ENCODE results near the gene HS3ST1. TPM values are rescaled to one million over a fixed set of nuclear protein-coding genes. Genes with fewer than 3 reads are reported as not detected.

The HS3ST1 gene
- total and polyA plus RNA-seq, 7 donors: 0.60 to 3.7 (median 1.6) TPM

DNA sequence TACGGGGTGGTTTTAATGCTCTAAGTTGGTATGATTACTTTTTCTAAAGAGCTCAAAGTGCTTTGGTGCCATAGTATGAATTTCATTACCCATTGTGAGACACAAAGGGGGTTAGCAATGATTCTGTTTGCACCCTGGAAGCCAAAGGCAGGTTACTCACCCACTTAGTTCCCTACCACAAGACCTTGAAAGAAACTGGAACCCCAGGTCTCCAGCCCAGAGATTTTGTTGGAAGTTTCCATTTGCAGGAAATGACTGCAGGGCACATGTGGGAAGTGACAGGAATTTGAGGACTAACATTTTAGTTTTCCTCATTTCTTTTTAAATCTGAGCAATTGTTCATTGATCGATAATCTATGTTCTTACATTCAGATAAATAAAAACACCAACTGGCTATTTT is 1.8 kb upstream of the HS3ST1 start:
- peaks cover 10 to 23% (median 19%) of the 10 kb centered on the region in 3 donors for H3K27me3 ChIP-seq
- TF ChIP-seq, protein P1, sequence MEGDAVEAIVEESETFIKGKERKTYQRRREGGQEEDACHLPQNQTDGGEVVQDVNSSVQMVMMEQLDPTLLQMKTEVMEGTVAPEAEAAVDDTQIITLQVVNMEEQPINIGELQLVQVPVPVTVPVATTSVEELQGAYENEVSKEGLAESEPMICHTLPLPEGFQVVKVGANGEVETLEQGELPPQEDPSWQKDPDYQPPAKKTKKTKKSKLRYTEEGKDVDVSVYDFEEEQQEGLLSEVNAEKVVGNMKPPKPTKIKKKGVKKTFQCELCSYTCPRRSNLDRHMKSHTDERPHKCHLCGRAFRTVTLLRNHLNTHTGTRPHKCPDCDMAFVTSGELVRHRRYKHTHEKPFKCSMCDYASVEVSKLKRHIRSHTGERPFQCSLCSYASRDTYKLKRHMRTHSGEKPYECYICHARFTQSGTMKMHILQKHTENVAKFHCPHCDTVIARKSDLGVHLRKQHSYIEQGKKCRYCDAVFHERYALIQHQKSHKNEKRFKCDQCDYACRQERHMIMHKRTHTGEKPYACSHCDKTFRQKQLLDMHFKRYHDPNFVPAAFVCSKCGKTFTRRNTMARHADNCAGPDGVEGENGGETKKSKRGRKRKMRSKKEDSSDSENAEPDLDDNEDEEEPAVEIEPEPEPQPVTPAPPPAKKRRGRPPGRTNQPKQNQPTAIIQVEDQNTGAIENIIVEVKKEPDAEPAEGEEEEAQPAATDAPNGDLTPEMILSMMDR (IDR thresholded peaks at IDR 0.05): no peak
- TF ChIP-seq POLR2A (IDR thresholded peaks at IDR 0.05) (no peak), POLR2AphosphoS5 (IDR thresholded peaks at IDR 0.05) (no peak), EP300 (IDR thresholded peaks at IDR 0.05) (no peak)
- no peak overlapping the region for H3K27ac ChIP-seq
- no peak for DNase-seq
- H3K36me3 ChIP-seq: no peaks in the 10 kb centered on the region
- intact Hi-C loops (cut with DNase I): no loop called here
- H3K9me3 ChIP-seq: no peaks in the 10 kb centered on the region
- no peak overlapping the region for H3K4me3 ChIP-seq
- peaks cover 0 to 29% (median 23%) of the 10 kb centered on the region in 4 donors for H3K4me1 ChIP-seq
- WGBS, 2 donors: 92 to 93% methylated on average over 2 of the region's 2 CpGs

DNA sequence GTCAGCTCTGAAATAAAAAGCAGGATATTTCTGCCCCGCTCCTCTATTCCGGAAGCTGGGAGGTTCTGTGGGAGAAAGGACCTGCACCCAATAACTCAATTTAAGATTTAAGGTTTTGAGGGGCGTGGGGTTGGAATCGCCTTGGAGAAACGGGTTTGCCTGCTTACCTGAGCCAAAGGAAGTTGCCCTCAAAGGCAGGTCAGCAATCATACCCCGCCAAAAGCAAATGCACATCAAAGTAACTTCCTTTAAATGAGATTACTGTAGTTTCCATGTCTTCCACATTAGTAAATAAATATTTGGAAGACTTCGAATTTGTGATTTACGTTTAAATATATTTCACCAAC is 978 bp upstream of the HS3ST1 start:
- H3K36me3 ChIP-seq: no peaks in the 10 kb centered on the region
- WGBS, 2 donors: 7 to 33% methylated on average over 8 of the region's 8 CpGs
- peaks cover 10 to 23% (median 19%) of the 10 kb centered on the region in 3 donors for H3K27me3 ChIP-seq
- peak overlapping the region in 1 of 4 donors; percentile 47 for H3K27ac ChIP-seq
- H3K4me3 ChIP-seq: peak overlapping the region in 3 of 4 donors; percentile 51 to 65 (median 62)
- H3K9me3 ChIP-seq: no peaks in the 10 kb centered on the region
- peaks cover 0 to 29% (median 23%) of the 10 kb centered on the region in 4 donors for H3K4me1 ChIP-seq
- DNase-seq: no peak
- TF ChIP-seq POLR2AphosphoS5 (IDR thresholded peaks at IDR 0.05) (no peak), EP300 (IDR thresholded peaks at IDR 0.05) (no peak), POLR2A (IDR thresholded peaks at IDR 0.05) (no peak)
- TF ChIP-seq, protein P1 (IDR thresholded peaks at IDR 0.05): no peak
- intact Hi-C loops (cut with DNase I): loop anchor here (2.0 kb wide), 1 partner anchor 847 kb away; no protein-coding TSS in a partner anchor

DNA sequence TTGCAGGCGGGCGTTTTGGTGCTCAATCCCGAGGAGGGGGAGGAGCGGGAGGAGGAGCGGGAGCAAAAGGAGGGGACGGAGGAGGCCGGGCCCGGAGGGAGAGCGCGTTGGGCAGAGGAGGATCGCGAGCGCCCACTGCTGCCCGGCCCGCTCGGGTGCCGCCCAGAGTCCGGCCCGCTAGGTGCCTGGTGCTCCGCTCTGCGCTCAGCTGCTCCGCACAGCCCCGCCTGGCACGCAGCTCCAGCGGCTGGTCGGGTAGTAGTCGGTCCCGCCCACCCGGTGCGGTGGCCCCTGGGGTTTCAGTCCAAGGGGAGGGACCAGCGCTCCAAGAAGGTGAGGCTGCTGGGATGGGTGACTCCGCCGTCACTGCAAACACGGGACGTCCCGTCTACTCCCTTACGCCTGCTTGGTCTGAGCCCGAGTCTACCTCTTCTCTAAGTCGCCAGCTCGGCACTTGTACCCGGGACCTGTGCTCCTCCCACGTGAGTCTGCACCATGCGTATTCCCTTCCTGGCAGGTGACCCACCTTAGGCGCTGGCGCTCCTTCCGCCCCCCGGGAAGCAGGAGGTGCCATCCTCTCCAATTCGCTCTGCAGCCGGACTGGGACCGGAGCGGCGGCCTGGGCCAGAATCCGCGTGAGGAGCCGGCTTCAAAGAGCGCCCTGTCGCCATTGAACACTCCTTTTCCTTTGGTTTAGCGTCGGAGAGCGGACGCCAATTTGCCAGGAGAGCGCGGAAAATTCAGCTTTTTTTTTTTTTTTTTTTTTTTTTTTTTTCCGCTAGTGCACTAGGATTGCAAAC is 405 bp upstream of the HS3ST1 start:
- intact Hi-C loops (cut with DNase I): loop anchor here (2.0 kb wide), 1 partner anchor 846 kb away; no protein-coding TSS in a partner anchor

DNA sequence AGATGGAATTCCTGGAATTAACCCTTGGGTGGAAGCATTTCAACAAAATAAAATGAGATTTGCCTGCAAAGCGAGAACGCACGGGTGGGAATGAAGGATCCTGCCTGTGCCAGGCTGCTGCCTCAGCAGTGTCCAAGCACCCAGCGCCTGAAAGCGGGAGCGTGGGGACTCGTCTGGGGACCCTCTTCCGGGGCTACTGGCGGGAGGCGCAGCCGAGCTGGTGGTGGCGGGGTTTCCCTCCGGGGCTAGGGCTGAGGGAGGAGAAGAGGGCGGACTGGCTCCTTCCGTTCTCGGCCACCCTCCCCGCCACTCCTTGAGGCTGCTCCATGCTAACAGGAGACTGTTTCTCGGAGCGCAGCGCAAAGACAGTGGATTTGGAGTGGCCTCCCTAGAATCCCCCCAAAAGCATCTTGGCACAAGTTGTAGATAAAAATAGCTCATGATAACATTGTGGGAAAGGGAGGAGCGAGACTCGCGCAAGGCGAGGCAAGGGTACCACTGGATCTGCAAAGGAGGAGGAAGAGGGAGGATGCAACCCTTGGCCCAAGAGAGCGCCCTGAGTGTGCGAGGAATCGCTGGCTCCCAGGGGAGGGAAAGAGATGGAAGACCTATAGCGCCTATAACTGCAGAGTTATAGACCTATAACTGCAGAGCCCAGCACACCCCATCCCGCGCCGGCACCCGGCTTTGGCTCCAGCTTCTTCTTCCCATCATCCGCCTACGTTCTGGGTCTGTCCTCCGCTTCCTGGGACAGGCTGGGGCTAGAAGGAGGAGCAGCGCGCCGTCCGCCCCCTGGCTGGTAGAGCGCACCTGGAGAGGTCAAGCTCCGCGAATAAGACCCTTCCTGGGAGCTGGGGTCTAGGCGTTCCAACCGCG is 1.3 kb downstream of the HS3ST1 start:
- Histone ChIP-seq H3K36me3 (no peaks in the 10 kb centered on the region), H3K27me3 (peaks cover 10 to 23% (median 19%) of the 10 kb centered on the region in 3 donors), H3K4me1 (peaks cover 0 to 29% (median 23%) of the 10 kb centered on the region in 4 donors), H3K27ac (no peak overlapping the region), H3K9me3 (no peaks in the 10 kb centered on the region), H3K4me3 (peak overlapping the region; percentile 38 to 65 (median 56))
- intact Hi-C loops (cut with DNase I): no loop called here
- TF ChIP-seq, protein P1 (IDR thresholded peaks at IDR 0.05): no peak
- TF ChIP-seq POLR2A (IDR thresholded peaks at IDR 0.05) (no peak), POLR2AphosphoS5 (IDR thresholded peaks at IDR 0.05) (no peak), EP300 (IDR thresholded peaks at IDR 0.05) (no peak)
- no peak for DNase-seq
- 15 to 62% methylated on average over 45 of the region's 45 CpGs for WGBS, 2 donors

More for the DNA sequence above, 405 bp upstream of the HS3ST1 start:
- Histone ChIP-seq H3K27ac (peak overlapping the region; percentile 2 to 54 (median 38)), H3K9me3 (no peaks in the 10 kb centered on the region), H3K36me3 (no peaks in the 10 kb centered on the region), H3K27me3 (peaks cover 10 to 23% (median 19%) of the 10 kb centered on the region in 3 donors), H3K4me1 (peaks cover 0 to 29% (median 23%) of the 10 kb centered on the region in 4 donors), H3K4me3 (peak overlapping the region; percentile 38 to 65 (median 56))
- DNase-seq: peak; percentile 87
- 1 to 2% methylated on average over 64 of the region's 64 CpGs for WGBS, 2 donors
- TF ChIP-seq POLR2AphosphoS5 (IDR thresholded peaks at IDR 0.05) (peak in 3 of 4 donors; percentile 3 to 28 (median 28)), EP300 (IDR thresholded peaks at IDR 0.05) (no peak), POLR2A (IDR thresholded peaks at IDR 0.05) (peak in 1 of 2 donors; percentile 6)
- TF ChIP-seq, protein P1 (IDR thresholded peaks at IDR 0.05): peak; percentile 12 to 68 (median 52)

All from sigmoid colon (tissue), 7 donors.